Astrocyte of the spinal cord (primary cell): ENCODE data around the gene TYROBP.
"Not testable (repeated sequence)": the region's sequence is repeated elsewhere in the genome, so short reads cannot be mapped to it uniquely, and the experiment has no call there.

Experiments
- DNase-seq: peaks from one replicate; pipeline ENCODE4 v3.0.0; 2011; ENCODE audit warnings: low read depth, low spot score
- H3K4me3 ChIP-seq: 2 replicates; pipeline ENCODE4 v1.5.1; 2011; ENCODE audit warnings: low read depth, mild to moderate bottlenecking, low read length, moderate library complexity
- CTCF ChIP-seq: IDR thresholded peaks from 2 replicates; pipeline ENCODE4 v1.5.1; 2012; ENCODE audit warnings: low read depth, mild to moderate bottlenecking, low read length, inconsistent platforms
- in situ Hi-C: cut with HindIII; loops from 2 replicates; pipeline ENCODE4 v1.10.0; 2017; ENCODE audit warnings: low sequenced_read_pairs

The TYROBP gene

GRCh38 chr19:35908010-35908441 is at the start of gene TYROBP:
TSS of gene TYROBP (minus strand) at chr19:35908295. CDS start at chr19:35908228, 67 bp downstream.
- H3K4me3 ChIP-seq = no peak within 1 kb of the TSS
- in situ Hi-C loops = no loop called here
- no peak for TF ChIP-seq CTCF
- no peak for DNase-seq

GRCh38 chr19:35957411-35957810 is 49.3 kb upstream of the TYROBP start:
- DNase-seq, in situ Hi-C loops, H3K4me3 ChIP-seq: not testable (repeated sequence)

GRCh38 chr19:35955881-35956634 is 48.0 kb upstream of the TYROBP start:
- no peak overlapping the region for H3K4me3 ChIP-seq
- no peak for DNase-seq
- TF ChIP-seq CTCF = no peak
- in situ Hi-C loops = no loop called here

- no peak for TF ChIP-seq CTCF
- no peak for DNase-seq
- no peak overlapping the region for H3K4me3 ChIP-seq
- in situ Hi-C loops = no loop called here
Observed at GRCh38 chr19:35949131-35949530, 41.0 kb upstream of the TYROBP start.

- TF ChIP-seq CTCF = no peak
- no peak for DNase-seq
- in situ Hi-C loops = no loop called here
- H3K4me3 ChIP-seq = no peak overlapping the region
Observed at GRCh38 chr19:35946203-35946602, 38.1 kb upstream of the TYROBP start.

- DNase-seq = no peak
- no peak overlapping the region for H3K4me3 ChIP-seq
- no peak for TF ChIP-seq CTCF
- in situ Hi-C loops = no loop called here
Observed at GRCh38 chr19:35945121-35945790, 37.2 kb upstream of the TYROBP start.

- in situ Hi-C loops = no loop called here
- H3K4me3 ChIP-seq = no peak overlapping the region
- TF ChIP-seq CTCF = no peak
- no peak for DNase-seq
Observed at GRCh38 chr19:35944556-35944955, 36.5 kb upstream of the TYROBP start.
